ENCODE data around the gene PACSIN1.

The PACSIN1 gene

GRCh38 chr6:34554291-34555006 lies 88.6 kb downstream of the PACSIN1 start:
- no peak overlapping the region for H3K4me3 ChIP-seq (ENCODE audit: low read depth, low read length)
- TF ChIP-seq CTCF (IDR thresholded peaks at IDR 0.05; ENCODE audit: low read depth, low read length), result no peak

DNA sequence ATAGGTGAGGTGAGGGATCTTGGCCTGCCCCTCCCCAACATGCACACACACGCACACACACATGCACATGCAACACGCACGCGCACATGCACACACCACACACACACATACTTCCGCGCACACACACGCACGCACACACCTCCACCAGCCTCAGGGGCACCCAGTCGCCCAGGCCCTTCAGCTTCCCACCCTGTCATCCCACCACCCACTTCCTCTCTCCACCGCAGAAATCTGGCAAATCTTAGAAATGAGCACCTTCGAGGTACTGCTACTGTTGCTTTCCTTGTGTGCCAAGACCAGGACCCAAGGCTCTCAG lies 89.1 kb downstream of the PACSIN1 start:
- no peak for TF ChIP-seq CTCF (IDR thresholded peaks at IDR 0.05; ENCODE audit: low read depth, low read length)
- H3K4me3 ChIP-seq (ENCODE audit: low read depth, low read length), result no peak overlapping the region

- TF ChIP-seq CTCF (IDR thresholded peaks at IDR 0.05; ENCODE audit: low read depth, low read length), result no peak
- H3K4me3 ChIP-seq (ENCODE audit: low read depth, low read length), result no peak overlapping the region
Measured at GRCh38 chr6:34555328-34555727, 89.5 kb downstream of the PACSIN1 start.

- H3K4me3 ChIP-seq (ENCODE audit: low read depth, low read length), result no peak within 1 kb of the TSS
- TF ChIP-seq CTCF (IDR thresholded peaks at IDR 0.05; ENCODE audit: low read depth, low read length), result no peak
Measured at GRCh38 chr6:34556031-34556471, 90.2 kb downstream of the PACSIN1 start, which contains the start of gene SPDEF. TSS of gene SPDEF (minus strand) at chr6:34556329. CDS start at chr6:34544455, 11,874 bp downstream.

GRCh38 chr6:34556493-34556892 lies 90.6 kb downstream of the PACSIN1 start:
- no peak for TF ChIP-seq CTCF (IDR thresholded peaks at IDR 0.05; ENCODE audit: low read depth, low read length)
- no peak overlapping the region for H3K4me3 ChIP-seq (ENCODE audit: low read depth, low read length)

DNA sequence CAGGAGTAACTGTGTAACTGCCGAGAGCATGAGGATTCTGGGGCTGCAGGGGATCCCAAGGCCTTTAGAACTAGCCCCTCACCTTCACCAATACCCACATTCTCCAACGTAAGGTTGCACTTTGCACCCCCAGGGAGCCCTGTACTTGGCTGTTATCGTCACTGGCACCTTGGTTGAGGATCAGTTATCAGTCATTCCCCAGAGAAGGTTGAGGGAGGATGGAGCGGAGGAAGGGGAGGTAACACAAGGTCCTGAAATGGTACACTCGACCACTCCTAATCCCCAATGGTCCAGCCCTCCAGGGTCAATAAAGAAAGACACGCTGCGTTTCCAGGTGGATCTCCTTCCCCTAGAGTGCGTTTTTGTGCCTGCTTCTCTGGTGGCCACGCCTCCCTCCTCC lies 91.4 kb downstream of the PACSIN1 start:
- TF ChIP-seq CTCF (IDR thresholded peaks at IDR 0.05; ENCODE audit: low read depth, low read length), result no peak
- no peak overlapping the region for H3K4me3 ChIP-seq (ENCODE audit: low read depth, low read length)

DNA sequence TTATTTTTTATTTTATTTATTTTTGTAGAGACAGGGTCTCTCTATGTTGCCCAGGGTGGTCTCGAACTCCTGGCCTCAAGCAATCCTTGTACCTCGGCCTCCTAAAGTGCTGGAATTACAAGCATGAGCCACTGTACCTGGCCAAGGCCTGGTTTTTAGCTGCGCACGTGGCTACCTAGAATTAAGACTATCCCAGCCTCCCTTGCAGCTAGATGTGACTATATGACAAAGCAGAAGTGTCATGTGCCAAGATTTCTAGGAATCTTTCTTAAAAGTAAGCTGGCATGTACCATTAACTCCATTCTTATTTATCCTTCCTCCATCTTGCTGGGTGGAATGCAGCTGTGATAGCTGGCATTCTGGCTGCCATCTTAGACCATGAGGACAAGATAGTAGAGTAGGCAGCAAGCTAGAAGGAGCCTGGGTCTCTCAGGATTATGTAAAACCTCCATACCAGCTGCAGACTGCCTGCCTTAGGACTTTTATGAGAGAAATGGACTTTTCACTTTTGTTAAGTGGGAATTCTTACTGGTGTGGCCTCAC lies 92.4 kb downstream of the PACSIN1 start:
- TF ChIP-seq CTCF (IDR thresholded peaks at IDR 0.05; ENCODE audit: low read depth, low read length), result no peak
- no peak overlapping the region for H3K4me3 ChIP-seq (ENCODE audit: low read depth, low read length)
